Measurements from ENCODE around the gene THUMPD1. TPM values are rescaled to one million over a fixed set of nuclear protein-coding genes. Genes with fewer than 3 reads are reported as not detected.

The THUMPD1 gene
- total and polyA plus RNA-seq, 2 experiments from 2014 or later: 44.6 to 93.0 TPM

- H3K36me3 ChIP-seq (ENCODE audit: insufficient read depth): no peaks in the 10 kb centered on the region
- no peak overlapping the region for H3K4me3 ChIP-seq
- no peaks in the 10 kb centered on the region for H3K79me2 ChIP-seq (replicated peaks; ENCODE audit: insufficient read depth)
- TF ChIP-seq POLR2AphosphoS5 (IDR thresholded peaks at IDR 0.05; ENCODE audit: low read depth): no peak
- no peak for TF ChIP-seq REST (IDR thresholded peaks at IDR 0.05; ENCODE audit: unreplicated experiment)
- no peak for TF ChIP-seq EZH2phosphoT487 (IDR thresholded peaks at IDR 0.05; ENCODE audit: unreplicated experiment)
- no peak for TF ChIP-seq ZNF114 (CRISPR knock-in tag; IDR thresholded peaks at IDR 0.05)
- no peak for TF ChIP-seq CTCF (conservative IDR thresholded peaks at IDR 0.05; ENCODE audit: low read depth in 2 of 2)
- TF ChIP-seq STAT1 (IDR thresholded peaks at IDR 0.05; ENCODE audit: unreplicated experiment): no peak
- TF ChIP-seq ETS1 (IDR thresholded peaks at IDR 0.05): no peak
- no peak for TF ChIP-seq EZH2 (IDR thresholded peaks at IDR 0.05; ENCODE audit: low read depth, unreplicated experiment)
- no peak for TF ChIP-seq CREB1 (CRISPR knock-in tag; IDR thresholded peaks at IDR 0.05; ENCODE audit: low read depth)
- no peak for TF ChIP-seq JUNB (IDR thresholded peaks at IDR 0.05; ENCODE audit: unreplicated experiment)
- TF ChIP-seq NANOG (IDR thresholded peaks at IDR 0.05; ENCODE audit: borderline replicate concordance): no peak
- TF ChIP-seq ZNF462 (CRISPR knock-in tag; IDR thresholded peaks at IDR 0.05): no peak
- TF ChIP-seq ZNF331 (CRISPR knock-in tag; IDR thresholded peaks at IDR 0.05; ENCODE audit: low read depth): no peak
- no peak overlapping the region for H3K27ac Mint-ChIP-seq
- peaks cover 3% of the 10 kb centered on the region; the same call in 1 of the 3 replicates for H3K9me3 Mint-ChIP-seq
- H3K4me2 ChIP-seq: no peak overlapping the region
- H3K4me1 Mint-ChIP-seq: no peaks in the 10 kb centered on the region
- H3K27me3 ChIP-seq (ENCODE audit: insufficient read depth): no peaks in the 10 kb centered on the region
- ATAC-seq (no peak), DNase-seq (ENCODE audit: low spot score) (no peak)
- no peaks in the 10 kb centered on the region for H4K20me1 ChIP-seq (replicated peaks; ENCODE audit: insufficient read depth)
- H3K27me3 Mint-ChIP-seq (ENCODE audit: insufficient read depth, low read depth, poor library complexity): peaks cover 2% of the 10 kb centered on the region
- no peaks in the 10 kb centered on the region for H3F3A ChIP-seq (replicated peaks; ENCODE audit: low read depth)
- no peak overlapping the region for H2AFZ ChIP-seq
- H3K9me2 ChIP-seq (ENCODE audit: insufficient read depth): no peaks in the 10 kb centered on the region
- H3K4me1 ChIP-seq (ENCODE audit: insufficient read depth): no peaks in the 10 kb centered on the region
- no peak overlapping the region for H3K27ac ChIP-seq (ENCODE audit: low read depth)
- no peaks in the 10 kb centered on the region for H3K36me3 Mint-ChIP-seq (ENCODE audit: low read depth)
- no peak overlapping the region for H3K4me3 Mint-ChIP-seq
Observed at GRCh38 chr16:20720251-20720650, 21.4 kb downstream of the THUMPD1 start.
